Endodermal cell (in vitro differentiated cells): ENCODE results near the gene TRPM3. TPM values are rescaled to one million over a fixed set of nuclear protein-coding genes. Genes with fewer than 3 reads are reported as not detected.

Source experiments
- DNase-seq: peaks from one replicate; pipeline ENCODE4 v3.0.0-alpha.2; 2017
- H3K27ac ChIP-seq: 2 replicates; pipeline ENCODE4 v1.5.1; 2013; ENCODE audit warnings: mild to moderate bottlenecking, low read depth, low read length, moderate library complexity
- H3K27me3 ChIP-seq: 2 replicates; pipeline ENCODE4 v1.6.1; 2013; ENCODE audit warnings: mild to moderate bottlenecking, low read length, moderate library complexity; ENCODE audit not compliant: insufficient read depth, control insufficient read depth, poor library complexity, severe bottlenecking
- H3K36me3 ChIP-seq: 2 replicates; pipeline ENCODE4 v1.7.0; 2013; ENCODE audit warnings: mild to moderate bottlenecking, low read length, moderate library complexity; ENCODE audit not compliant: control insufficient read depth, insufficient read depth
- H3K4me1 ChIP-seq: one replicate; pipeline ENCODE4 v1.7.0; 2013; ENCODE audit warnings: low read length; ENCODE audit not compliant: control insufficient read depth, insufficient read depth
- H3K4me3 ChIP-seq: 2 replicates; pipeline ENCODE4 v1.5.1; 2013; ENCODE audit warnings: mild to moderate bottlenecking, low read length, moderate library complexity
- H3K9ac ChIP-seq: 2 replicates; pipeline ENCODE4 v1.6.1; 2013; ENCODE audit warnings: mild to moderate bottlenecking, low read length, moderate library complexity; ENCODE audit not compliant: poor library complexity, severe bottlenecking; ENCODE audit errors: extremely low read depth
- H3K9me3 ChIP-seq: 2 replicates; pipeline ENCODE4 v1.6.1; 2013; ENCODE audit warnings: mild to moderate bottlenecking, low read length, moderate library complexity; ENCODE audit not compliant: control insufficient read depth
- H3K27ac Mint-ChIP-seq: 2 replicates; pipeline ENCODE4 v1.8.0; 2020; ENCODE audit warnings: mixed read lengths
- H3K27me3 Mint-ChIP-seq: 2 replicates; pipeline ENCODE4 v1.8.0; 2021; ENCODE audit warnings: mild to moderate bottlenecking, mixed read lengths; ENCODE audit not compliant: insufficient read depth
- H3K36me3 Mint-ChIP-seq: 2 replicates; pipeline ENCODE4 v1.8.0; 2020; ENCODE audit warnings: low read depth, mixed read lengths
- H3K4me1 Mint-ChIP-seq: 2 replicates; pipeline ENCODE4 v1.8.0; 2020; ENCODE audit warnings: mixed read lengths
- H3K4me3 Mint-ChIP-seq: 2 replicates; pipeline ENCODE4 v1.8.0; 2020; ENCODE audit warnings: mild to moderate bottlenecking, moderate library complexity, mixed read lengths
- H3K9me3 Mint-ChIP-seq: 2 replicates; pipeline ENCODE4 v1.8.0; 2020; ENCODE audit warnings: mild to moderate bottlenecking, mixed read lengths
- CTCF ChIP-seq: fragments of 200-600 bp; sonication (generic); conservative IDR thresholded peaks from 2 replicates; pipeline ENCODE4 v1.5.0; 2021; ENCODE audit warnings: antibody characterized with exemption, mild to moderate bottlenecking
- WGBS, 2 experiments: methylation state at CpG; one replicate each; pipeline versions ENCODE4 v1.1.5 to v1.1.7; 2013; ENCODE audit warnings: missing lambda C conversion rate in 2 of 2, mixed read lengths in 1 of 2; ENCODE audit not compliant: insufficient coverage in 1 of 2, insufficient read length in 1 of 2; 5-methylcytosine and 5-hydroxymethylcytosine counted together
- total RNA-seq, 2 donors: library from RNA; stranded (reverse); fragmentation: NEBNext Ultra II Directional in 1 of 2; extraction: Animal tissue kit (Norgen Biotek cat#: 25700) in 1 of 2; gene quantifications; 2 replicates in 1 of 2; 3 replicates in 1 of 2; pipeline ENCODE4 v1.2.1, GENCODE V29; 2021

TRPM3 gene
- total RNA-seq, 2 donors from 2014 or later, result 1.8 to 2.5 TPM

GRCh38 chr9:71131145-71131544 is 9.7 kb upstream of the TRPM3 start:
- TF ChIP-seq CTCF, result no peak
- peaks cover 4% of the 10 kb centered on the region for H3K4me1 Mint-ChIP-seq

DNA sequence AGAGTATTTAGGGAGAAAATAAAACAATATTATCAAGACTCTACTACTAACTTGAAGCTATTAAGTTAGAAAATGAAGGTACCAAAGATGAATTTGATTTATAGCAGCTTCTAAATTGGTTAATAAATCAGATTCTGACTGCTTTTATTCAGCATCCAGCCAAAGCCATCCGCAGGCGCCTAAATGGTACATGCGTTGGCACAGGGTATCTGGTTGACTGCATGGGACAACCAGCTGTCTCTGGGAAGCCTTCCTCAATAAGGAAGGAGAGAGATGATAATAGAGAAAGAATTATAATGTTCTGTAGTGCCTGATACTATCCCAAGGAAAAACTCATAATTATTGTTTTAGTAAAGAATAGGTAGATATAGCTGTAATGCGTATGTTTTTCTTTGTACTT is 9.1 kb upstream of the TRPM3 start:
- DNase-seq, result no peak
- H3K4me3 Mint-ChIP-seq, result no peak overlapping the region
- TF ChIP-seq CTCF, result no peak
- Histone ChIP-seq H3K4me1 (no peaks in the 10 kb centered on the region), H3K27me3 (no peaks in the 10 kb centered on the region), H3K27ac (no peak overlapping the region), H3K9me3 (no peaks in the 10 kb centered on the region), H3K36me3 (no peaks in the 10 kb centered on the region), H3K9ac (no peak overlapping the region), H3K4me3 (no peak overlapping the region)
- no peaks in the 10 kb centered on the region for H3K9me3 Mint-ChIP-seq
- H3K27me3 Mint-ChIP-seq, result no peaks in the 10 kb centered on the region
- H3K36me3 Mint-ChIP-seq, result no peaks in the 10 kb centered on the region
- H3K4me1 Mint-ChIP-seq, result peaks cover 4% of the 10 kb centered on the region
- WGBS, 2 experiments, result 98% methylated on average over 4 of the region's 4 CpGs; no CpG with 5 or more reads in 1 of the 2 experiments
- H3K27ac Mint-ChIP-seq, result no peak overlapping the region

More at GRCh38 chr9:71131145-71131544, 9.7 kb upstream of the TRPM3 start:
- Histone ChIP-seq H3K27ac (no peak overlapping the region), H3K9me3 (no peaks in the 10 kb centered on the region), H3K4me3 (no peak overlapping the region), H3K4me1 (no peaks in the 10 kb centered on the region), H3K36me3 (no peaks in the 10 kb centered on the region), H3K9ac (no peak overlapping the region), H3K27me3 (no peaks in the 10 kb centered on the region)
- Mint-ChIP-seq H3K4me3 (no peak overlapping the region), H3K36me3 (no peaks in the 10 kb centered on the region), H3K9me3 (no peaks in the 10 kb centered on the region), H3K27ac (no peak overlapping the region), H3K27me3 (no peaks in the 10 kb centered on the region)
- 72 to 74% methylated on average over 3 of the region's 3 CpGs for WGBS, 2 experiments
- no peak for DNase-seq

- DNase-seq, result no peak
- Mint-ChIP-seq H3K36me3 (no peaks in the 10 kb centered on the region), H3K4me1 (peaks cover 5% of the 10 kb centered on the region), H3K27me3 (no peaks in the 10 kb centered on the region), H3K4me3 (no peak overlapping the region), H3K27ac (no peak overlapping the region), H3K9me3 (no peaks in the 10 kb centered on the region)
- no peaks in the 10 kb centered on the region for H3K36me3 ChIP-seq
- H3K4me1 ChIP-seq, result no peaks in the 10 kb centered on the region
- no peak overlapping the region for H3K27ac ChIP-seq
- 78 to 86% methylated on average over 1 to 2 of the region's 2 CpGs for WGBS, 2 experiments
- no peaks in the 10 kb centered on the region for H3K9me3 ChIP-seq
- no peak for TF ChIP-seq CTCF
- H3K9ac ChIP-seq, result no peak overlapping the region
- H3K27me3 ChIP-seq, result no peaks in the 10 kb centered on the region
- no peak overlapping the region for H3K4me3 ChIP-seq
These were observed 7.4 kb upstream of the TRPM3 start for GRCh38 chr9:71128796-71129195.
